ENCODE results near the gene GAPDHS.

- TF ChIP-seq CTCF (IDR thresholded peaks at IDR 0.05; ENCODE audit: borderline replicate concordance, extremely low read depth, low read length, poor library complexity, severe bottlenecking) (no peak), EZH2 (IDR thresholded peaks at IDR 0.05; ENCODE audit: borderline replicate concordance, low read depth, low read length, severe bottlenecking) (no peak)
These were observed 651 bp downstream of the GAPDHS start for GRCh38 chr19:35533822-35534392.
